ENCODE results near the gene MORC1. TPM values are rescaled to one million over a fixed set of nuclear protein-coding genes. Genes with fewer than 3 reads are reported as not detected.
"Not testable (repeated sequence)": the region's sequence is repeated elsewhere in the genome, so short reads cannot be mapped to it uniquely, and the experiment has no call there.

Gene MORC1
- total RNA-seq, 2 donors from 2014 or later = not detected

- no peaks in the 10 kb centered on the region for H3K4me1 ChIP-seq (ENCODE audit: control insufficient read depth in 1 of 2, low read depth in 2 of 2)
- no peak for TF ChIP-seq CTCF (IDR thresholded peaks at IDR 0.05)
- H3K36me3 ChIP-seq = no peaks in the 10 kb centered on the region
- no peaks in the 10 kb centered on the region for H3K27me3 ChIP-seq (replicated peaks; ENCODE audit: insufficient read depth)
- no peak for ATAC-seq (ENCODE audit: insufficient number of reproducible peaks, low FRiP score, low read depth)
- DNase-seq (ENCODE audit: low spot score) = no peak
- no peak overlapping the region for H3K4me3 ChIP-seq
- H3K27ac ChIP-seq = no peak overlapping the region
- H3K9me3 ChIP-seq = no peaks in the 10 kb centered on the region
These were observed 24.4 kb downstream of the MORC1 start for GRCh38 chr3:109093561-109093960.

- Histone ChIP-seq H3K27ac (no peak overlapping the region), H3K4me3 (no peak overlapping the region), H3K9me3 (no peaks in the 10 kb centered on the region), H3K36me3 (no peaks in the 10 kb centered on the region), H3K4me1 (ENCODE audit: control insufficient read depth in 1 of 2, low read depth in 2 of 2) (no peaks in the 10 kb centered on the region), H3K27me3 (replicated peaks; ENCODE audit: insufficient read depth) (no peaks in the 10 kb centered on the region)
- TF ChIP-seq CTCF (IDR thresholded peaks at IDR 0.05) = no peak
- ATAC-seq (ENCODE audit: insufficient number of reproducible peaks, low FRiP score, low read depth) (no peak), DNase-seq (ENCODE audit: low spot score) (no peak)
These were observed 26.1 kb downstream of the MORC1 start for GRCh38 chr3:109091846-109092245.

GRCh38 chr3:109089265-109089664 lies 28.7 kb downstream of the MORC1 start:
- H3K4me3 ChIP-seq = no peak overlapping the region
- no peaks in the 10 kb centered on the region for H3K27me3 ChIP-seq (replicated peaks; ENCODE audit: insufficient read depth)
- H3K9me3 ChIP-seq = no peaks in the 10 kb centered on the region
- no peak for DNase-seq (ENCODE audit: low spot score)
- no peaks in the 10 kb centered on the region for H3K4me1 ChIP-seq (ENCODE audit: control insufficient read depth in 1 of 2, low read depth in 2 of 2)
- no peaks in the 10 kb centered on the region for H3K36me3 ChIP-seq
- H3K27ac ChIP-seq = no peak overlapping the region
- no peak for TF ChIP-seq CTCF (IDR thresholded peaks at IDR 0.05)
- ATAC-seq (ENCODE audit: insufficient number of reproducible peaks, low FRiP score, low read depth) = no peak

- no peaks in the 10 kb centered on the region for H3K36me3 ChIP-seq
- no peaks in the 10 kb centered on the region for H3K9me3 ChIP-seq
- no peak for TF ChIP-seq CTCF (IDR thresholded peaks at IDR 0.05)
These were observed 36.0 kb downstream of the MORC1 start for GRCh38 chr3:109081746-109082510.

GRCh38 chr3:109080090-109080489 lies 37.8 kb downstream of the MORC1 start:
- not testable (repeated sequence) for H3K27me3 ChIP-seq (replicated peaks; ENCODE audit: insufficient read depth); H3K36me3 ChIP-seq; H3K4me3 ChIP-seq; ATAC-seq (ENCODE audit: insufficient number of reproducible peaks, low FRiP score, low read depth); H3K4me1 ChIP-seq (ENCODE audit: control insufficient read depth in 1 of 2, low read depth in 2 of 2); DNase-seq (ENCODE audit: low spot score); H3K27ac ChIP-seq; H3K9me3 ChIP-seq

More at GRCh38 chr3:109081746-109082510, 36.0 kb downstream of the MORC1 start:
- ATAC-seq (ENCODE audit: insufficient number of reproducible peaks, low FRiP score, low read depth) = no peak
- no peaks in the 10 kb centered on the region for H3K4me1 ChIP-seq (ENCODE audit: control insufficient read depth in 1 of 2, low read depth in 2 of 2)
- H3K27me3 ChIP-seq (replicated peaks; ENCODE audit: insufficient read depth) = no peaks in the 10 kb centered on the region
- DNase-seq (ENCODE audit: low spot score) = no peak
- no peak overlapping the region for H3K27ac ChIP-seq
- H3K4me3 ChIP-seq = no peak overlapping the region

- DNase-seq (ENCODE audit: low spot score) (no peak), ATAC-seq (ENCODE audit: insufficient number of reproducible peaks, low FRiP score, low read depth) (no peak)
- Histone ChIP-seq H3K9me3 (no peaks in the 10 kb centered on the region), H3K4me1 (ENCODE audit: control insufficient read depth in 1 of 2, low read depth in 2 of 2) (peaks cover 0 to 4% of the 10 kb centered on the region in 2 donors), H3K36me3 (no peaks in the 10 kb centered on the region), H3K27me3 (replicated peaks; ENCODE audit: insufficient read depth) (no peaks in the 10 kb centered on the region), H3K27ac (no peak overlapping the region), H3K4me3 (no peak overlapping the region)
- no peak for TF ChIP-seq CTCF (IDR thresholded peaks at IDR 0.05)
These were observed 44.8 kb downstream of the MORC1 start for GRCh38 chr3:109073116-109073515.
